Activated CD4-positive, alpha-beta memory T cell treated with anti-CD3 and anti-CD28 coated beads for 36 hours (primary cell): ENCODE data around the gene TBX10. TPM values are rescaled to one million over a fixed set of nuclear protein-coding genes. Genes with fewer than 3 reads are reported as not detected.

Experiments
- CTCF ChIA-PET: fragments of 350-600 bp; sonication (Branson Sonifier 250); formaldehyde crosslinking; loops from one replicate; lab custom pipeline; 2021; ENCODE audit warnings: antibody characterized with exemption, inconsistent platforms; lab: Charles Lee
- POLR2A ChIA-PET: fragments of 350-600 bp; sonication (Branson Sonifier 250); formaldehyde crosslinking; loops from one replicate; lab custom pipeline; 2021; ENCODE audit warnings: antibody characterized with exemption; lab: Charles Lee
- DNase-seq: peaks from one replicate; pipeline ENCODE4 v3.0.0-alpha.2; 2020
- H3K27ac Mint-ChIP-seq: one replicate; pipeline ENCODE4 v1.8.0; 2021; ENCODE audit warnings: mixed read lengths
- H3K27me3 Mint-ChIP-seq: one replicate; pipeline ENCODE4 v1.8.0; 2021; ENCODE audit warnings: mixed read lengths
- H3K36me3 Mint-ChIP-seq: one replicate; pipeline ENCODE4 v1.8.0; 2021; ENCODE audit warnings: mixed read lengths
- H3K4me1 Mint-ChIP-seq: one replicate; pipeline ENCODE4 v1.8.0; 2021; ENCODE audit warnings: low read depth, mixed read lengths
- H3K4me3 Mint-ChIP-seq: one replicate; pipeline ENCODE4 v1.8.0; 2021; ENCODE audit warnings: mild to moderate bottlenecking, mixed read lengths
- H3K9me3 Mint-ChIP-seq: one replicate; pipeline ENCODE4 v1.8.0; 2021; ENCODE audit warnings: mixed read lengths
- intact Hi-C: fragments of 100-400 bp; cut with micrococcal nuclease; formaldehyde crosslinking; loops from one replicate; pipeline ENCODE4 v1.15.1; 2023
- total RNA-seq, 2 experiments: library from RNA; stranded (reverse); gene quantifications; one replicate each; pipeline ENCODE4 v1.2.3, GENCODE V29; 2021

The TBX10 gene
- total RNA-seq, 2 experiments from 2014 or later = not detected

DNA sequence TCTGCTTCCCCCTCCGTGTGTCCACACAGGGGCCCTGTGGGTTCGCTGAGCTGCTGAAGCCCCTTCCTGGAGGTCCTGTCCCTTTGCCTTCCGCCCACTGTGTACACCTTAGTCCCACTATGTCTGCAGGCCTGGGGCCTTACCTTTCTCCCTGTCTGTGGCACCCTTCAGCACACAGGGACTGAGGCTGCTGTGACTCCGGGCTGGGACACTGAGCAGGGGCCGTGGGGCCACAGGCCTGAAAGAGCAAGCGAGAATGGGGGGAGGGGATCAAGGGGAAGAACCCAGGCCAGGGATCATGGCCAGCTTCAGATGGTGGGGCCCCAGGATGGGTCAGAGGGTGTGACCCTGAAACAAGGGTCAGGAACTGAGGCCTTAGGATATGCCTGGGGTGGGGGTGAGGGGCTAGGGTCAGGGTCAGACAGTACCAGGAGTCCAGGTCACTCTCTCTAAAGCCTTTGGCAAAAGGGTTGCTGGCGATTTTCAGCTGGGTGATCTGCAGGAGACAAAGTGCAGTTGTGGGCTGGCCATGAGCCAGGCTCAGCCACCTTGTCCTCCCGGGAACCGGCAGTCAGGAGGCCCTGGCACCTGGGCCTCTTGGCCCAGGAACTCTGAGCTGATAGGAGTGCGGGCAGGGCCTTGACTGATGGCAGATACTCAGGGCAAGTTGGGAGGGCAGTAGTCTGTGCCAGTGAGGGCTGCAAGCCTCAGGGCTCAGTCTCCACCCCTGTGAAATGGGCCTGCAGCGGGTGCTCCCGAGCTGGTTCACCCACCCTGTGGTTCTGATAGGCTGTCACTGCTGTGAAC is 7.2 kb downstream of the TBX10 start:
- Mint-ChIP-seq H3K27me3 (no peaks in the 10 kb centered on the region), H3K9me3 (no peaks in the 10 kb centered on the region), H3K27ac (peak overlapping the region; percentile 10), H3K4me1 (peaks cover 6% of the 10 kb centered on the region), H3K4me3 (no peak overlapping the region), H3K36me3 (no peaks in the 10 kb centered on the region)
- DNase-seq = no peak
- POLR2A ChIA-PET = no interaction called here
- intact Hi-C loops = no loop called here
- CTCF ChIA-PET = interaction anchor here (1.1 to 5.3 kb wide), 2 partner anchors 16 to 26 kb away, joined by 6 to 90 read pairs; no protein-coding TSS in a partner anchor

DNA sequence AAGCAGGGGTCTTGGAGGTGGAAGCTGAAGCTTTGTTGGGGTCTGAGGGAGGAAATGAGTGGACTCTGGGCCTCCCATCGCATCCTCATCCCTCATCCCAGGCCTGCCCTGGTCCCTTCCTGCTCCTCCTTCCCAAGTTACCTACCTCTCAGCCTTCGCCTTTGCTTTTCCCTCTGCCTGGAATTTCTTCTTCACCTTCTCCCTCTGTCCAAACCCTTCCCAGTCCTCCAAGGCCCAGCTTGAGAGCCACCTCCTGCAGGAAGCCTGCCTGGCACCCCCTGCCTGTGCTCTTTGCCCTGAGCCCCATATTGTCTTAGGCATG is 7.7 kb downstream of the TBX10 start:
- ChIA-PET POLR2A (interaction anchor here (3.0 kb wide), 1 partner anchor 25 kb away, joined by 8 read pairs; no protein-coding TSS in a partner anchor), CTCF (interaction anchor here (4.3 to 5.3 kb wide), 2 partner anchors 17 to 26 kb away, joined by 56 to 90 read pairs; partner anchors contain the start of gene ACY3)
- Mint-ChIP-seq H3K27me3 (no peaks in the 10 kb centered on the region), H3K4me3 (peak overlapping the region; percentile 30), H3K9me3 (no peaks in the 10 kb centered on the region), H3K27ac (peak overlapping the region; percentile 10), H3K4me1 (peaks cover 6% of the 10 kb centered on the region), H3K36me3 (no peaks in the 10 kb centered on the region)
- no peak for DNase-seq
- intact Hi-C loops = no loop called here

DNA sequence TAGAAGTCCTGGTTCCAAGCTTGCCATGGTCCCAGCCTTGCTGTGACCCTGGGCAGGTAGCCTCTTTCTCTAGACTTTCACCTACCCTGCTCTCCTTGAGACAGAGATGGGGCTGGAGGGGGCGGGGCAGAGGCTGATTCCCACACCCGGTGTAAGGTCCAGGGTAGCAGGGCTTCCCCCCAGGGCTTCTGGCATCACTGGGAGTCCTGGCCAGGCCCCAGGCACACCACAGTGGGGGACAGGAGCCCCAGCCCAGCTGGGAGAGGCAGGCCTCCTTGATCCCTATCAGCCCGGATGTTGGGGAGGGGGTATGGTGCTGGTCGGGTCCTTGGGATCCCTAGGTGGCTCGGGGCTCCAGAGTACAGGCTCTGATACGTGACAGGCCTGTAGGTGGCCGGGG is 8.2 kb downstream of the TBX10 start:
- DNase-seq = no peak
- H3K4me3 Mint-ChIP-seq = peak overlapping the region; percentile 78

DNA sequence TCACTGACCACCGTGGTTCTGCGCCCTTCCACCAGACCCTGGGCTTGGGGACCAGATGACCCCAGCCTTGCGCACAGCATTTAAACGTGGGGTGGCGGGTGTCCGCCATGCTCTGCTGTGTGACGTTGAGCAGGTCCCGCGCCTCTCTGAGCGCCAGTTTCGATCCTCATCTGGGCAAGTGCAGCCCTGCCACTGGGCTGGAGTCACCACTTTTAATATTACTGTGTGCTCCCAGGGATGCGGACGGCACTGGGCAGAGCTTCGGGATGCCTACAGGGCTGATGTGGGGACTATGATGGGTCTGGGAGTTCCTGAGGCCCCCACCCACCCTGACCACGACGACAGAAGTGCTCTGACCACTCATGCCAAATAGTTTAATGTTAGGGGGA is 8.6 kb downstream of the TBX10 start:
- no peaks in the 10 kb centered on the region for H3K27me3 Mint-ChIP-seq
- H3K27ac Mint-ChIP-seq = peak overlapping the region; percentile 72
- H3K4me3 Mint-ChIP-seq = peak overlapping the region; percentile 78
- no peaks in the 10 kb centered on the region for H3K36me3 Mint-ChIP-seq
- intact Hi-C loops = loop anchor here (1.0 kb wide), 1 partner anchor 174 kb away; no protein-coding TSS in a partner anchor
- POLR2A ChIA-PET = interaction anchor here (1.1 to 3.0 kb wide), 4 partner anchors 17 to 26 kb away, joined by 3 to 17 read pairs (median 6); partner anchors contain the start of gene ACY3
- DNase-seq = no peak
- H3K4me1 Mint-ChIP-seq = peaks cover 6% of the 10 kb centered on the region
- CTCF ChIA-PET = interaction anchor here (0.7 to 5.3 kb wide), 6 partner anchors 13 to 54 kb away, joined by 3 to 90 read pairs (median 32); partner anchors contain the start of gene ACY3
- no peaks in the 10 kb centered on the region for H3K9me3 Mint-ChIP-seq

More for the DNA sequence above, 8.2 kb downstream of the TBX10 start:
- ChIA-PET CTCF (interaction anchor here (4.3 to 5.3 kb wide), 2 partner anchors 17 to 27 kb away, joined by 56 to 90 read pairs; partner anchors contain the start of gene ACY3), POLR2A (interaction anchor here (3.0 kb wide), 1 partner anchor 26 kb away, joined by 8 read pairs; no protein-coding TSS in a partner anchor)
- Mint-ChIP-seq H3K36me3 (no peaks in the 10 kb centered on the region), H3K27me3 (no peaks in the 10 kb centered on the region), H3K27ac (no peak overlapping the region), H3K9me3 (no peaks in the 10 kb centered on the region), H3K4me1 (peaks cover 6% of the 10 kb centered on the region)
- intact Hi-C loops = no loop called here

DNA sequence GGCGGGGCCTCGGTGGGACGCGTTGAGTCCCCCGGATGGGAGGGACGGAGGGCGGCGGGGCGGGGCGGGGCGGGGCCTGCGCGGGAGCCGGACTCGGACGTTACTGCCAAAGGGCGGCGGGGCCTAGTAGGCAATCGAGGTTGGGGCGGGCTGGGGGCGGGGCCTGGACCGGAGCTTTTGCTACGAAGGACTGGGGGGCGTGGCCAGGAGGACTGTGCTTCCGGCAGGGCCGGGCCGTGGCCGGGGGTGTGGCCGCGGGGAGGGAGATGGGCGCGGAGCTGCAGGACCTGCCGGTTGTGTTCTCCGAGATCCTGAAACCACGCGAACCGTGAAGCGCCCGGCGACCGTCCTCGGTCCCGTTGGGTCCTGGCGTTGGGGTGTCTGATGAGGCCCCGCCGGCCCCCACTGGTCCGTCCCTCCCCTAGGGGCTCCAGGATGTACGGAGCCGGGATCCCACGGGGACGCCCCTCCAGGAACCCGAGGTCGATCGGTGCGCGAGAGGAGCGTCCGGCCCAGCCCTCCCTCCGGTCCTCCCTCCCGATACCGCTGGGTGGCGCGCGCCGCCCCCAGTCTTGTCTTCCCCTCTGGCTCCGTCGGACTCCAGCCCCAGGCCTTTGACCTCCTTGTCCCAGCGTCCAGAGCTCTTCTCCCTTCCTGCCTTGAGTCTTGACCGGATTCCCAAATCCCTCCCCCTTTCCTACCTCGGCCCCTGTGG is 9.2 kb downstream of the TBX10 start:
- H3K27me3 Mint-ChIP-seq = no peaks in the 10 kb centered on the region
- H3K4me3 Mint-ChIP-seq = peak overlapping the region; percentile 81
- H3K9me3 Mint-ChIP-seq = no peaks in the 10 kb centered on the region
- POLR2A ChIA-PET = interaction anchor here (0.6 to 3.0 kb wide), 9 partner anchors 14 to 277 kb away, joined by 3 to 17 read pairs (median 4); partner anchors contain the start of genes ACY3 and POLD4
- intact Hi-C loops = loop anchor here (1.0 kb wide), 1 partner anchor 175 kb away; no protein-coding TSS in a partner anchor
- H3K36me3 Mint-ChIP-seq = no peaks in the 10 kb centered on the region
- peak; percentile 99 for DNase-seq
- CTCF ChIA-PET = interaction anchor here (0.6 to 5.3 kb wide), 22 partner anchors 10 to 313 kb away, joined by 3 to 90 read pairs (median 5); partner anchors contain the start of genes ACY3 and CDK2AP2
- peak overlapping the region; percentile 88 for H3K27ac Mint-ChIP-seq
- H3K4me1 Mint-ChIP-seq = peaks cover 6% of the 10 kb centered on the region

DNA sequence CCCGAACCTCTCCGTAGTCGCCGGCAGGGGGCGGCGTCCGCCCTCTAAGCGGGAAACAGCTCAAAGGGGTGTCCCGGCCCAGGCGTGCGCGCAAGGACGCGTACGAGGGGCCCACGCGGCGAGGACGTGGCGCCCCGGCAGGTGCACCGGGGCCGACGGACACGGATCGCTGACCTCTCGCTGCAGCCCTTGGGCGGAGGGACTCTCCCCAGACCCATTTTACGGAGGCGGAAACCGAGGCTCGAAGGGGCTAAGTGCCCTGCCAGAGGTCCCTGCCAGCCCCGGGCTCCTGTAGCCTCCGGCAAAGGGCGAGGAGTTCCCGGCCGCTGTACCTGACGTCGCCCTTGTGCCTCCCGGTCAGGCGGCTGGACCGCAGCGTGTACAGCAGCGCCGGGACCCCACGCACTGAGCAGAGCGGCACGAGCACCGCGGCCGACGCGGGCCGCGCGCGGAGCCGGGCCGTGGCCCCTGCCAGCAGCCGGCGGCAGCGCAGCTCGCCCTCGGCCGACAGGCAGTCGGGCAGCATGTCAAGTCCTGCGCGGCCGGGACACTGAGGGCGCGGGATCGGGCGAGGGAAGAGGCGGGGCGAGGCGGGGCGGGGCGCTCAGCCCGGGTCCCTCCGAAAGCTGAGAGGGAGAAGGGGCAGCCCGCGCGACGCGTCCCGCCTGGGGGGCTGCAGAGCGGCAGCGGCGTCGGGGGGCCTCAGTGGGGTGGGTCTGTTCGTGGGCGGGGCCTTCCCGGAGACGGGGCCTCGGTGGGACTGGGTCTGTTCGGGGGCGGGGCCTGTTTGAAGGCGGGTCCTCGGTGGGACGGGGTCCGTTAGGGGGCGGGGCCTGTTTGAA is 10.0 kb downstream of the TBX10 start, which contains the start of gene NUDT8:
Gene NUDT8, minus strand, starts transcription at position 552 of the 842 bp plus-strand sequence. Its CDS starts 26 bp downstream, at position 526.
- Mint-ChIP-seq H3K27me3 (no peaks in the 10 kb centered on the region), H3K27ac (peak within 1 kb of the TSS; percentile 88), H3K4me1 (peaks cover 6% of the 10 kb centered on the region), H3K9me3 (no peaks in the 10 kb centered on the region), H3K4me3 (peak within 1 kb of the TSS; percentile 81), H3K36me3 (no peaks in the 10 kb centered on the region)
- DNase-seq = peak; percentile 92
- CTCF ChIA-PET = interaction anchor here (0.6 to 5.3 kb wide), 25 partner anchors 9 to 312 kb away, joined by 3 to 90 read pairs (median 5); partner anchors contain the start of genes ACY3, CDK2AP2 and TBX10
- intact Hi-C loops = loop anchor here (1.0 to 5.0 kb wide), 5 partner anchors 15 to 176 kb away; partner anchors contain the start of gene NDUFV1
- POLR2A ChIA-PET = interaction anchor here (0.6 to 3.0 kb wide), 10 partner anchors 13 to 276 kb away, joined by 3 to 17 read pairs (median 4); partner anchors contain the start of genes ACY3 and POLD4

DNA sequence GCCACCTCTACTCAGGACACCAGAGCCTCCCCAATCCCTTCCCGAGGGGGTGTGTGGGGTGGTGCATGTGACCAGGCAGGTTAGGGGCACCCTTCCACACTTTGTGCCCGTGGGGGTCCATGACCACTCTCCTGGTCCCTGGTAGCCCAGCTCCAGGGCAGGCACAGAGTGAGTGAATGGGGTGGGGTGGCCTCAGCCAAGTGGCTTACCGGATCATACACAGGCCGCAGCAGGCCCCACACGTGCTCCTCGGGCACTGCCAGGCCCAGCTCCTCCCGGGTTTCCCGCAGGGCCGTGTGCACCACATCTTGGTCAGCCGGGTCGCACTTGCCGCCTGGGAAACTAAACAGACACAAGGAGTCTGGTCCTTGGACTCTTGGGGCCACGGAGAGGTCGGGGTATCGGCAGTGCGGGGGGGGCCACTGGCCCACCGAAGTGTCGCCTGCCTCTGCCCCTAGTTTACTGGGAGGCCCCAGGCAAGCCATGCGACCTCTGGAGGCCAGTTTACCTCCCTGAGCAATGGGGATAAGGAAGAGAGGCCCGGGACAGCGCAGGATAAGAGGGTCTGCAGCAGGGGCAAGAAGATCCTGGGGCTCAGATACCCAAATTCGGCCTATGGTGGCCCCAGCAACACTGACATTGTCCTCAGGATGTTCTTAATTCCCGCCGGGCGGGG is 10.7 kb downstream of the TBX10 start:
- ChIA-PET POLR2A (interaction anchor here (1.0 to 3.0 kb wide), 6 partner anchors 13 to 276 kb away, joined by 3 to 17 read pairs (median 6); partner anchors contain the start of gene POLD4), CTCF (interaction anchor here (0.7 to 5.3 kb wide), 23 partner anchors 9 to 311 kb away, joined by 3 to 90 read pairs (median 5); partner anchors contain the start of genes ACY3, CDK2AP2 and TBX10)
- no peaks in the 10 kb centered on the region for H3K36me3 Mint-ChIP-seq
- no peaks in the 10 kb centered on the region for H3K27me3 Mint-ChIP-seq
- peak overlapping the region; percentile 66 for H3K4me3 Mint-ChIP-seq
- no peak for DNase-seq
- peaks cover 6% of the 10 kb centered on the region for H3K4me1 Mint-ChIP-seq
- intact Hi-C loops = loop anchor here (1.0 to 5.0 kb wide), 4 partner anchors 14 to 83 kb away; partner anchors contain the start of gene NDUFV1
- H3K9me3 Mint-ChIP-seq = no peaks in the 10 kb centered on the region
- H3K27ac Mint-ChIP-seq = peak overlapping the region; percentile 67

DNA sequence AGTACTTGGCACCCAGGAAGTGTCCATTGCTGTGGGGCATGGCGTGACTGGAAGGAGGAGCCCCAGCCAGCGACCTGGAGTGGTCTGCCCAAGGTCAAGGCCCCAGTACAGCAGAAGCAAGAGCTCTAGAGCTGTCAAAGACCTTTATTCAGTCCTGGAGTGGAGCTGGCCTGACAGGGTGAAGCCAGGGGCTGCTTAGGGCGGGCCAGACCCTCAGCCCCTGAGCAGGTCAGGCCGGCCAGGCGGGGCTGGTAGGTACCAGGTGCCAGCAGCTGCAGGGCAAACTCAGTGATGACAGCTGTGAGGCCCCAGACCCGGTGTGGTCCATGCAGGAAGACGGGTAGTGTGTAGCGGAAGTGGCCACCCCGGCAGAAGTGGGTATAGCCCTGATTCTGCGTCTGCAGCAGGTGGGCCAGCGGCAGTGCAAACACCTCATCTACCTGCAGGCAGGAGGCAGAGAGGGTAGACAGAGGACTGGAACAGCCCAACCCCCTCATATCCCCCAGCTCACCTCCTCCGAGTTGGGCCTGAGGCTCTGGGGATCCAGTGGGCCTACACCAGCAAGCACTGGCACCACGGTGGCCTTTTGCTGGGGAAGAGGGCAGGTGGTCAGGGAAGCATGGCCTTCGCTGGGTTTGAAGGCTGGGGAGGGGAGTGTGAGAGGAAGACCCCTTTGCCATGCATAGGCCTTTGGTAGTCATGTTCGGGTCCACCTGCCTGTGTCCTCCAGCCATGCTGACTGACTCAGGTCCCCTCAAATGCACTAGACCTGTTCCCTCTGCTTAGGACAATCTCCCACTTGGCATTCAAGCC is 11.5 kb downstream of the TBX10 start:
- DNase-seq = no peak
- Mint-ChIP-seq H3K9me3 (no peaks in the 10 kb centered on the region), H3K4me3 (no peak overlapping the region), H3K27me3 (no peaks in the 10 kb centered on the region), H3K4me1 (peaks cover 6% of the 10 kb centered on the region), H3K27ac (no peak overlapping the region), H3K36me3 (no peaks in the 10 kb centered on the region)
- ChIA-PET POLR2A (interaction anchor here (1.9 to 2.8 kb wide), 2 partner anchors 14 to 18 kb away, joined by 5 to 17 read pairs; no protein-coding TSS in a partner anchor), CTCF (interaction anchor here (0.7 to 5.3 kb wide), 9 partner anchors 11 to 98 kb away, joined by 3 to 90 read pairs (median 10); partner anchors contain the start of gene ACY3)
- intact Hi-C loops = loop anchor here (2.0 to 5.0 kb wide), 3 partner anchors 13 to 84 kb away; partner anchors contain the start of gene NDUFV1

DNA sequence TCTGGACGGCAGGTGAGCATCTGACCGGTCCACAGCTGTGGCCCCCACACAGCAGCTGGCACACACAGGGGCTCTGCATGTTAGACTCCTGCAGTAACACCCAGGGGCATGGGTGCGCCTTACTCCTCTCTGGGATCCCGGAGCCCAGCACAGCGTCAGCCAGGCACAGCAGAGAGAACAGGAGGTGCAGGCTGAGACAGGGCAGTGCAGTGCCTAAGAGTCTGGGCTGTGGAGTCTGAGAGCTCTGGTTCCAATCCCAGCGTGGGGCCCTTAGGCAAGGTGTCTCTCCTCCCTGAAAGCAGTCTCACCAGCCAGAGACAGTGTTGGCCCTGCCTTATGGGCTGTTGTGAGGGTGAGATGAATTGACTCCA is 12.1 kb downstream of the TBX10 start:
- no peak overlapping the region for H3K4me3 Mint-ChIP-seq
- ChIA-PET CTCF (interaction anchor here (0.8 to 4.3 kb wide), 3 partner anchors 10 to 21 kb away, joined by 4 to 59 read pairs (median 56); partner anchors contain the start of gene ACY3), POLR2A (no interaction called here)
- H3K4me1 Mint-ChIP-seq = peaks cover 6% of the 10 kb centered on the region
- intact Hi-C loops = loop anchor here (5.0 kb wide), 1 partner anchor 85 kb away; no protein-coding TSS in a partner anchor
- H3K9me3 Mint-ChIP-seq = no peaks in the 10 kb centered on the region
- no peak for DNase-seq
- H3K27me3 Mint-ChIP-seq = no peaks in the 10 kb centered on the region
- no peak overlapping the region for H3K27ac Mint-ChIP-seq
- no peaks in the 10 kb centered on the region for H3K36me3 Mint-ChIP-seq
